ENCODE data around the gene CIRBP. TPM values are rescaled to one million over a fixed set of nuclear protein-coding genes. Genes with fewer than 3 reads are reported as not detected.

CIRBP gene
- total RNA-seq, 4 donors from 2014 or later: 496 to 546 (median 545) TPM

DNA sequence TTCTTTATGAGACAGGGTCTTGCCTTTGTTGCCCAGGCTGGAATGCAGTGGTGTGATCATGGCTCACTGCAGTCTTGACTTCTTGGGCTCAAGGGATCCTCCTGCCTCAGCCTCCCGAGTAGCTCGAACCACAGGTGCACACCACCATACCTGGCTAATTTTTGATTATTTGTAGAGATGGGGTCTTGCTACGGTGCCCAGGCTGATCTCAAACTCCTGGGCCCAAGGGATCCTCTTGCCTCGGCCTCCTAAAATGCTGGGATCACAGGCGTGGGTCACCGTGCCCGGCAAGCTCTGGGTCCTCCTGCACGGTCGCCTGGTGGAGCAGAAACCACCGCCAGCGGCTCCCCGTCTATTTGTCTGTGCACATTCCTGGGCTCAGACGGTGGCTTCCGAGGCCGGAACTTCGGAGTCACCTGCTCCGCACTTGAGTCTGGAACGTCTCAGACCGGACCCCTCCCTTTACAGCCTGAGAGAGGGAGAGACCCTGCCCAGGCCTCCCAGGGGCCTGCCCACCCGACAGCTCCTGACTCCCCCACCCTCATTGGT is 38.7 kb downstream of the CIRBP start:
- no peak for DNase-seq (ENCODE audit: low spot score in 2 of 2)
- H3K4me3 ChIP-seq (ENCODE audit: low read depth, poor library complexity, severe bottlenecking): no peak overlapping the region
- TF ChIP-seq, protein P1, sequence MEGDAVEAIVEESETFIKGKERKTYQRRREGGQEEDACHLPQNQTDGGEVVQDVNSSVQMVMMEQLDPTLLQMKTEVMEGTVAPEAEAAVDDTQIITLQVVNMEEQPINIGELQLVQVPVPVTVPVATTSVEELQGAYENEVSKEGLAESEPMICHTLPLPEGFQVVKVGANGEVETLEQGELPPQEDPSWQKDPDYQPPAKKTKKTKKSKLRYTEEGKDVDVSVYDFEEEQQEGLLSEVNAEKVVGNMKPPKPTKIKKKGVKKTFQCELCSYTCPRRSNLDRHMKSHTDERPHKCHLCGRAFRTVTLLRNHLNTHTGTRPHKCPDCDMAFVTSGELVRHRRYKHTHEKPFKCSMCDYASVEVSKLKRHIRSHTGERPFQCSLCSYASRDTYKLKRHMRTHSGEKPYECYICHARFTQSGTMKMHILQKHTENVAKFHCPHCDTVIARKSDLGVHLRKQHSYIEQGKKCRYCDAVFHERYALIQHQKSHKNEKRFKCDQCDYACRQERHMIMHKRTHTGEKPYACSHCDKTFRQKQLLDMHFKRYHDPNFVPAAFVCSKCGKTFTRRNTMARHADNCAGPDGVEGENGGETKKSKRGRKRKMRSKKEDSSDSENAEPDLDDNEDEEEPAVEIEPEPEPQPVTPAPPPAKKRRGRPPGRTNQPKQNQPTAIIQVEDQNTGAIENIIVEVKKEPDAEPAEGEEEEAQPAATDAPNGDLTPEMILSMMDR (IDR thresholded peaks at IDR 0.05): no peak
- no peak for TF ChIP-seq POLR2A (IDR thresholded peaks at IDR 0.05)
- intact Hi-C loops (cut with DNase I; ENCODE audit: low total_unique reads): no loop called here
- WGBS, 2 donors: 91 to 95% methylated on average over 20 of the region's 20 CpGs

DNA sequence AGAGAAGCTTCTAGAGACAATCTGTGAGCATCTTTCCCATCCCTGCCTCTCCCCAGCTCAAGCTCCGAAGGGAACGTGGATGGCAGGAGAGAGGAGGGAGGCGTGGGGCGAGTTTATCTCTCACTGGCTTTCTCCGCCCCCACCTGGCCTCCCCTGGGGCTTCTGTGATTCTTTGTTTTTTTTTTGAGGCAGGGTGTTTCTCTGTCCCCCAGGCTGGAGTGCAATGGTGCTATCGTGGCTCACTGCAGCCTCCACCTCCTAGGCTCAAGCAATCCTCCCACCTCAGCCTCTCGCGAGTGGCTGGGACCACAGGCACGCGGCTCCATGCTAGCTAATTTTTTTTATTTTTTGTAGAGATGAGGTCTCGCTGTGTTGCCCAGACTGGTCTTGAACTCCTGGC is 39.6 kb downstream of the CIRBP start:
- DNase-seq (ENCODE audit: low spot score in 2 of 2): no peak
- TF ChIP-seq, protein P1 (IDR thresholded peaks at IDR 0.05): no peak
- TF ChIP-seq POLR2A (IDR thresholded peaks at IDR 0.05): no peak
- 60 to 62% methylated on average over 11 of the region's 11 CpGs for WGBS, 2 donors
- no peak overlapping the region for H3K4me3 ChIP-seq (ENCODE audit: low read depth, poor library complexity, severe bottlenecking)
- intact Hi-C loops (cut with DNase I; ENCODE audit: low total_unique reads): no loop called here

DNA sequence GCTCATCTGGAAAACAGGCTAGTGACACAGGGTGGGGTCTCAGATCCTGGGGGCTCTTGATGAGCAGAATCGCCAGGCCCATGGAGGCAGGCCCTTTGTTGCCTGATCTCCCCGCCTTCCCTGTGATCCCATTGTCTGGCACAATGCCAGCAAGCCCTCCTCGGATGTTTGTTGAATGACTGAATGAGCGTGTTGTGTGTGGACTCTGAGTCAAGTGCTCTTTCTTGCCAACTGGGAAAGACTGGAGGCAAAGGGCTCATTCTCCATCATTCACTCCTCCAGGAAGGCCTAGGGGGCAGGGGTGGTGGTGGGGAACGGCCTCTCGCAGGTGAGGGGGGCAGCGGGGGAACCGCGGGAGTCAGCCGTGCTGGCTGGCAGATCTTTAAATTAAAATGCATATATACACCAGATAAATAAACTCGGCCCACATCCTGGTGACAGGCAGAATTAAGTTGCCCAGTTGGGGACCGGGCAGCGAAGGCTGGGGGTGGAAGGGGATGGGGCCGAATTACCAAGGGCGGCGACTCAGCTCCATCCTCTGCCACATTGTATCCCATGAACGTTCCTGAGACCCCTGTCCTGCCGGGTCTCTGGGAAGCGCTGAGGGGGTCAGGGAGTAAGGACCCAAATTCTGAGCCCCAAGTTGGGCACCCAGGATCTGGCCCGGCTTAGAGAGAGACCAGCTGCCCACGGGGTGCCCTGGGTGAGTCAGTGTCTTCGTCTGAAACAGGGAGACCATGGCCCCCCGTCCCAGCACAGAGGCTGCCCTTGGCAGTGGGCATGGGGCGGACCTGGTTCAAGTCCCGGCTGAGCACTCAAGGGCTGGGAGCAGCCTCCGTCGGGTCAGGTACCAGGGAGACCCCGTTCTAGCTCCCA is 41.1 kb downstream of the CIRBP start:
- DNase-seq (ENCODE audit: low spot score in 2 of 2): no peak
- 64 to 66% methylated on average over 24 to 26 of the region's 28 CpGs for WGBS, 2 donors
- TF ChIP-seq POLR2A (IDR thresholded peaks at IDR 0.05): no peak
- TF ChIP-seq, protein P1 (IDR thresholded peaks at IDR 0.05): no peak
- H3K4me3 ChIP-seq (ENCODE audit: low read depth, poor library complexity, severe bottlenecking): no peak overlapping the region
- intact Hi-C loops (cut with DNase I; ENCODE audit: low total_unique reads): no loop called here

DNA sequence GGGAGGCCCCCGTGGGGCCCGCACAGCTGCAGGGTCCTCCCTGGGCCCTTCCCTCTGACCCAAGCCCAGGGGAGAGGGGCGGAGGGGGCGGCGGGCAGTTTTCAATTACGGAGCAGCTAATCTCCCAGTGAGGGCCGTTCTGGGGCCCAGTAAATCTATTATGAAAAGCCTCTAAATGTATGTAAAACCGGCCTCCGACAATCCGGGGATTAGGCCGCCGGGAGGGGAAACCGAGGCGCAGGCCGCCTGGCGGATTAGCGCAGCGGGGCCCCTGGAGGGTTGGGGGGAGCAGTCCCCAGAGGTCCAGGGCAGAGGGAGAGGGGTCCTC is 41.7 kb downstream of the CIRBP start:
- DNase-seq (ENCODE audit: low spot score in 2 of 2): no peak
- TF ChIP-seq POLR2A (IDR thresholded peaks at IDR 0.05): no peak
- TF ChIP-seq, protein P1 (IDR thresholded peaks at IDR 0.05): no peak
- H3K4me3 ChIP-seq (ENCODE audit: low read depth, poor library complexity, severe bottlenecking): no peak overlapping the region
- WGBS, 2 donors: 67 to 84% methylated on average over 18 of the region's 18 CpGs
- intact Hi-C loops (cut with DNase I; ENCODE audit: low total_unique reads): no loop called here

DNA sequence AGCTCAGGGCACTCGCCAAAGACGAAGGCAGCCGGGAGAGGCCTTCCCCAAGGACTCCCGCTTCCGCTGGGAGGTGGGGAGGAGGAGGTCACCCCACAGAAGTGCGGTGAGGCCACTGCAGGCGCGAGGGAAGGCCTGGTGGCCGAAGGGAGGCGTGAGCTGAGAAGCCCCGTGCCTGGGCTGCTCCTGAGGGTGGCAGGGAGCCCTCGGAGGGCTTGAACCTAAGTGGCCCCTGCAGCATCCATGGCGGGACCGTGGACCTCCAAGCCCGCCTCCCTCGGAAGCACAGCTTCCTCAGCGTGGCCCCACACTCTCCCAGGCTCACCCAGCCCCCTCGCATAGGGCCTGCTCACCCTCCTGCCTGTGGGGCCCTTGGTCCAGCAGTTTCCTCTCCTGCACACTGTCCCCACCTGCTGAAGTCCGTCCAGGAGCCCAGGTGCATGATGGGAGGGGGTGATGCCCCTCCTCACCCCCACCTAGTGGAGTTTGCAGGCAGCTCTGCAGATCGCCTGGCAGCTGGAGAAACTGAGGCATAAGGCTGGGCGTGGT is 42.5 kb downstream of the CIRBP start:
- WGBS, 2 donors: 62 to 70% methylated on average over 20 to 21 of the region's 21 CpGs
- no peak overlapping the region for H3K4me3 ChIP-seq (ENCODE audit: low read depth, poor library complexity, severe bottlenecking)
- intact Hi-C loops (cut with DNase I; ENCODE audit: low total_unique reads): no loop called here
- TF ChIP-seq POLR2A (IDR thresholded peaks at IDR 0.05): no peak
- TF ChIP-seq, protein P1 (IDR thresholded peaks at IDR 0.05): no peak
- no peak for DNase-seq (ENCODE audit: low spot score in 2 of 2)
